Neuronal stem cell (in vitro differentiated cells): ENCODE results near the gene CCSER2.

Experiments used
- DNase-seq: peaks from one replicate; pipeline ENCODE4 v3.0.0-alpha.2; 2013; ENCODE audit warnings: low spot score
- H2AFZ ChIP-seq: one replicate; pipeline ENCODE4 v1.6.1; 2013; ENCODE audit warnings: mild to moderate bottlenecking, low read length, inconsistent platforms
- H2AK5ac ChIP-seq: 2 replicates; pipeline ENCODE4 v1.6.1; 2013; ENCODE audit warnings: low read depth, mild to moderate bottlenecking, inconsistent platforms, low read length, moderate library complexity, mixed read lengths
- H2BK120ac ChIP-seq: 2 replicates; pipeline ENCODE4 v1.6.1; 2013; ENCODE audit warnings: low read depth, mild to moderate bottlenecking, inconsistent platforms, low read length, moderate library complexity, mixed read lengths
- H2BK12ac ChIP-seq: one replicate; pipeline ENCODE4 v1.6.1; 2013; ENCODE audit warnings: low read length, inconsistent platforms
- H2BK15ac ChIP-seq: 2 replicates; pipeline ENCODE4 v1.6.1; 2013; ENCODE audit warnings: mild to moderate bottlenecking, low read length, inconsistent platforms, mixed read lengths
- H2BK5ac ChIP-seq: one replicate; pipeline ENCODE4 v1.6.1; 2013; ENCODE audit warnings: inconsistent platforms, mild to moderate bottlenecking, low read length, moderate library complexity
- H3K14ac ChIP-seq: one replicate; pipeline ENCODE4 v1.6.1; 2013; ENCODE audit warnings: low read length, inconsistent platforms
- H3K18ac ChIP-seq: 2 replicates; pipeline ENCODE4 v1.6.1; 2013; ENCODE audit warnings: low read length, inconsistent platforms
- H3K23ac ChIP-seq: 2 replicates; pipeline ENCODE4 v1.6.1; 2013; ENCODE audit warnings: low read depth, mild to moderate bottlenecking, mixed read lengths, low read length, inconsistent platforms; ENCODE audit not compliant: poor library complexity
- H3K27ac ChIP-seq: replicated peaks from 3 replicates; pipeline ENCODE4 v1.5.1; 2013; ENCODE audit warnings: low read length, inconsistent platforms
- H3K27me3 ChIP-seq, 3 experiments: 2 replicates each; pipeline ENCODE4 v1.6.1; 2013; ENCODE audit warnings: low read length in 3 of 3, mild to moderate bottlenecking in 2 of 3, inconsistent platforms in 1 of 3, low read depth in 1 of 3, mixed read lengths in 1 of 3, moderate library complexity in 1 of 3; ENCODE audit not compliant: control insufficient read depth in 3 of 3, insufficient read depth in 3 of 3
- H3K36me3 ChIP-seq, 2 donors: replicated peaks in 1 of 2; 2 replicates each; pipeline ENCODE4 v1.6.1; 2013; ENCODE audit warnings: low read length in 2 of 2; ENCODE audit not compliant: control insufficient read depth in 2 of 2, insufficient read depth in 2 of 2
- H3K4ac ChIP-seq: 2 replicates; pipeline ENCODE4 v1.6.1; 2013; ENCODE audit warnings: inconsistent platforms, mild to moderate bottlenecking, low read length, moderate library complexity
- H3K4me1 ChIP-seq, 2 donors: 1 replicate in 1 of 2; 2 replicates in 1 of 2; pipeline ENCODE4 v1.6.1; 2013; ENCODE audit warnings: low read length in 2 of 2, low read depth in 1 of 2; ENCODE audit not compliant: control insufficient read depth in 2 of 2, insufficient read depth in 1 of 2
- H3K4me2 ChIP-seq: one replicate; pipeline ENCODE4 v1.6.1; 2013; ENCODE audit warnings: mild to moderate bottlenecking, low read length, inconsistent platforms; ENCODE audit not compliant: insufficient read depth, poor library complexity, severe bottlenecking
- H3K4me3 ChIP-seq, 2 donors: 2 replicates each; pipeline ENCODE4 v1.5.1; 2013; ENCODE audit warnings: low read length in 2 of 2, mild to moderate bottlenecking in 2 of 2, inconsistent platforms in 1 of 2, moderate library complexity in 1 of 2
- H3K79me1 ChIP-seq: one replicate; pipeline ENCODE4 v1.6.1; 2013; ENCODE audit warnings: low read depth, mild to moderate bottlenecking, inconsistent platforms, low read length, moderate library complexity
- H3K9ac ChIP-seq: one replicate; pipeline ENCODE4 v1.6.1; 2013; ENCODE audit warnings: mild to moderate bottlenecking, low read depth, low read length, inconsistent platforms; ENCODE audit not compliant: poor library complexity
- H3K9me3 ChIP-seq, 2 donors: replicated peaks in 1 of 2; 2 replicates each; pipeline versions ENCODE3 to v1.6.1; 2013; ENCODE audit warnings: low read length in 2 of 2, mild to moderate bottlenecking in 2 of 2, inconsistent platforms in 1 of 2, low read depth in 1 of 2, mixed read lengths in 1 of 2, moderate library complexity in 1 of 2; ENCODE audit not compliant: control insufficient read depth in 2 of 2, insufficient read depth in 1 of 2
- H4K8ac ChIP-seq: one replicate; pipeline ENCODE4 v1.6.1; 2013; ENCODE audit warnings: low read depth, mild to moderate bottlenecking, inconsistent platforms, low read length, moderate library complexity
- H4K91ac ChIP-seq: one replicate; pipeline ENCODE4 v1.6.1; 2013; ENCODE audit warnings: low read length, low read depth, mild to moderate bottlenecking, inconsistent platforms; ENCODE audit not compliant: poor library complexity
- WGBS, 2 donors: extraction: QIAGEN DNeasy Blood & Tissue Kit; methylation state at CpG; one replicate each; pipeline ENCODE4 v1.1.7; 2013; ENCODE audit warnings: missing lambda C conversion rate in 2 of 2, mixed read lengths in 1 of 2; ENCODE audit not compliant: insufficient read length in 2 of 2, insufficient replicate concordance in 1 of 2; ENCODE audit errors: extremely low coverage in 2 of 2; 5-methylcytosine and 5-hydroxymethylcytosine counted together

The CCSER2 gene

GRCh38 chr10:84545651-84546050 is 217.3 kb downstream of the CCSER2 start:
- Histone ChIP-seq H2BK5ac (no peak overlapping the region), H3K4me1 (peaks cover 2 to 7% of the 10 kb centered on the region in 2 donors), H3K27me3 (peaks cover 0 to 22% (median 0%) of the 10 kb centered on the region in 3 experiments), H3K79me1 (no peaks in the 10 kb centered on the region), H2BK120ac (no peak overlapping the region), H4K91ac (no peak overlapping the region), H3K9me3 (no peaks in the 10 kb centered on the region), H3K18ac (no peak overlapping the region), H2AK5ac (no peak overlapping the region), H2BK15ac (no peak overlapping the region), H3K14ac (no peak overlapping the region), H3K9ac (no peak overlapping the region), H3K4me2 (no peak overlapping the region), H4K8ac (no peak overlapping the region), H2AFZ (no peak overlapping the region), H2BK12ac (no peak overlapping the region), H3K4ac (no peak overlapping the region), H3K36me3 (no peaks in the 10 kb centered on the region), H3K23ac (no peak overlapping the region), H3K4me3 (no peak overlapping the region), H3K27ac (no peak overlapping the region)
- DNase-seq, result no peak

- Histone ChIP-seq H3K18ac (no peak overlapping the region), H3K4me1 (peaks cover 0 to 7% of the 10 kb centered on the region in 2 donors), H3K4me2 (no peak overlapping the region), H4K8ac (no peak overlapping the region), H3K4me3 (no peak overlapping the region), H3K79me1 (no peaks in the 10 kb centered on the region), H3K9me3 (no peaks in the 10 kb centered on the region), H2BK12ac (no peak overlapping the region), H4K91ac (no peak overlapping the region), H3K4ac (no peak overlapping the region), H3K36me3 (no peaks in the 10 kb centered on the region), H2BK120ac (no peak overlapping the region), H2AFZ (no peak overlapping the region), H2BK15ac (no peak overlapping the region), H3K27ac (no peak overlapping the region), H2AK5ac (no peak overlapping the region), H3K23ac (no peak overlapping the region), H3K9ac (no peak overlapping the region), H2BK5ac (no peak overlapping the region), H3K27me3 (peaks cover 0 to 15% (median 0%) of the 10 kb centered on the region in 3 experiments), H3K14ac (no peak overlapping the region)
- no peak for DNase-seq
- WGBS, 2 donors, result no CpG with 5 or more reads among the region's 8 CpGs
Measured at GRCh38 chr10:84546609-84547008, 218.2 kb downstream of the CCSER2 start.

DNA sequence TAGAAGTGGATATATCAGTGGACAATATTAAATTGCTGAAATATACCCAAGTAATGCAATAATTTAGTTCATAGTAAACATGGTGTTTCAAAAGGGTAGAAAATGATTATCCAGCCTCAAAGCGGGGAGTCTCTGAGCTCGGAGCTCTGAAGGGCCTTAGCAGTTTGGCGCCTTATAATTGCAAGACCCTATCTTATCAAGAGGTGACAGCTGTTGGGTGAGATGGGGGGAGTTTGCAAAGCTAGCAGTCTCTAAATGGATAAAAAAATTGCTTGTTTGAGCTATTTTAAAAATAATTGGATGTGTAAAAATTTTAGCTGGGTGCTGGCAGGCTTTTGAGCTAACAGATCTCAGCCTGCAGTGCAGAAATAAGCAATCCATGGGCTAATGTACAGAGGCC is 219.2 kb downstream of the CCSER2 start:
- Histone ChIP-seq H3K36me3 (no peaks in the 10 kb centered on the region), H3K27ac (no peak overlapping the region), H2BK15ac (no peak overlapping the region), H3K4me2 (no peak overlapping the region), H4K8ac (no peak overlapping the region), H3K79me1 (no peaks in the 10 kb centered on the region), H3K23ac (no peak overlapping the region), H3K9me3 (no peaks in the 10 kb centered on the region), H3K4me3 (no peak overlapping the region), H2BK12ac (no peak overlapping the region), H2AK5ac (no peak overlapping the region), H3K4ac (no peak overlapping the region), H3K18ac (no peak overlapping the region), H4K91ac (no peak overlapping the region), H2AFZ (no peak overlapping the region), H3K27me3 (peaks cover 0 to 5% (median 0%) of the 10 kb centered on the region in 3 experiments), H3K9ac (no peak overlapping the region), H3K4me1 (peaks cover 0 to 7% of the 10 kb centered on the region in 2 donors), H3K14ac (no peak overlapping the region), H2BK5ac (no peak overlapping the region), H2BK120ac (no peak overlapping the region)
- no peak for DNase-seq
- no CpG with 5 or more reads among the region's 3 CpGs for WGBS, 2 donors

GRCh38 chr10:84548869-84549268 is 220.5 kb downstream of the CCSER2 start:
- Histone ChIP-seq H3K18ac (no peak overlapping the region), H3K36me3 (no peaks in the 10 kb centered on the region), H3K79me1 (no peaks in the 10 kb centered on the region), H2BK15ac (no peak overlapping the region), H3K23ac (no peak overlapping the region), H3K9me3 (no peaks in the 10 kb centered on the region), H2BK120ac (no peak overlapping the region), H3K4ac (no peak overlapping the region), H3K27me3 (no peaks in the 10 kb centered on the region), H2AK5ac (no peak overlapping the region), H2AFZ (no peak overlapping the region), H3K4me1 (no peaks in the 10 kb centered on the region), H2BK12ac (no peak overlapping the region), H3K9ac (no peak overlapping the region), H4K91ac (no peak overlapping the region), H3K4me2 (no peak overlapping the region), H3K4me3 (no peak overlapping the region), H2BK5ac (no peak overlapping the region), H3K14ac (no peak overlapping the region), H4K8ac (no peak overlapping the region), H3K27ac (no peak overlapping the region)
- DNase-seq, result no peak
- WGBS, 2 donors, result no CpG with 5 or more reads among the region's 5 CpGs
